Measurements from ENCODE around the gene TBC1D1. TPM values are rescaled to one million over a fixed set of nuclear protein-coding genes. Genes with fewer than 3 reads are reported as not detected.

TBC1D1 gene
- total RNA-seq, 1 donor from 2014 or later: 56.5 TPM

DNA sequence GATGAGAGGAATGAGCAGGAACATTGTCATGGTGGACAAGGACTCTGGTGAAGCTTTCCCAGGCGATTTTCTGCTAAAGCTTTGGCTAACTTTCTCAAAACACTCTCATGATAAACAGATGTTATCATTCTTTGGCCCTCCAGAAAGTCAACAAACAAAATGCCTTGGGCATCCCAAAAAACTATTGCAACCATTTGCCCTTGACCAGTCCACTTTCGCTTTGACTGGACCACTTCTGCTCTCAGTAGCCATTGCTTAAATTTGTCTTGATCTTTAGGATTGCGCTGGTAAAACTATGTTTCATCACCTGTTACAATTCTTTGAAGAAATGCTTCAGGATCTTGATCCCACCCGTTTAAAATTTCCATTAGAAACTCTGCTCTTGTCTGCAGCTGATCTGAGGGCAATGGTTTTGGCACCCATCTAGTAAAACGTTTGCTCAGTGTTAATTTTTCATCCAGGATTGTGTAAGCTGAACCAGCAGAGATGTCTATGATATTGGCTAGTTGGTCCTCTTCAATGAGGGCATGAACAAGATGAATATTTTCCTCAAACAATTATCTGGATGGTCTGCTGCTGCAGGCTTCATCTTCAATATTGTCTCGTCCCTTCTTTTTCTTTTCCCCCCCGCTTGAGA, 14.8 kb downstream of the TBC1D1 start:
- Histone ChIP-seq H3K9me3 (no peaks in the 10 kb centered on the region), H3K27ac (no peak overlapping the region), H3K27me3 (ENCODE audit: low read depth) (no peaks in the 10 kb centered on the region), H3K4me3 (no peak overlapping the region), H3K4me1 (no peaks in the 10 kb centered on the region), H3K36me3 (no peaks in the 10 kb centered on the region)
- ATAC-seq: no peak
- no peak for DNase-seq
- no peak for TF ChIP-seq CTCF (IDR thresholded peaks at IDR 0.05)
- intact Hi-C loops (cut with DNase I): no loop called here

- no peaks in the 10 kb centered on the region for H3K9me3 ChIP-seq
- no peaks in the 10 kb centered on the region for H3K4me1 ChIP-seq
- no peaks in the 10 kb centered on the region for H3K36me3 ChIP-seq
- no peaks in the 10 kb centered on the region for H3K27me3 ChIP-seq (ENCODE audit: low read depth)
- intact Hi-C loops (cut with DNase I): no loop called here
- DNase-seq (peak; percentile 56), ATAC-seq (peak; percentile 68 to 80)
- H3K27ac ChIP-seq: no peak overlapping the region
- H3K4me3 ChIP-seq: no peak overlapping the region
- TF ChIP-seq CTCF (IDR thresholded peaks at IDR 0.05): no peak
These were observed 17.8 kb downstream of the TBC1D1 start for GRCh38 chr4:37908488-37909331.

DNA sequence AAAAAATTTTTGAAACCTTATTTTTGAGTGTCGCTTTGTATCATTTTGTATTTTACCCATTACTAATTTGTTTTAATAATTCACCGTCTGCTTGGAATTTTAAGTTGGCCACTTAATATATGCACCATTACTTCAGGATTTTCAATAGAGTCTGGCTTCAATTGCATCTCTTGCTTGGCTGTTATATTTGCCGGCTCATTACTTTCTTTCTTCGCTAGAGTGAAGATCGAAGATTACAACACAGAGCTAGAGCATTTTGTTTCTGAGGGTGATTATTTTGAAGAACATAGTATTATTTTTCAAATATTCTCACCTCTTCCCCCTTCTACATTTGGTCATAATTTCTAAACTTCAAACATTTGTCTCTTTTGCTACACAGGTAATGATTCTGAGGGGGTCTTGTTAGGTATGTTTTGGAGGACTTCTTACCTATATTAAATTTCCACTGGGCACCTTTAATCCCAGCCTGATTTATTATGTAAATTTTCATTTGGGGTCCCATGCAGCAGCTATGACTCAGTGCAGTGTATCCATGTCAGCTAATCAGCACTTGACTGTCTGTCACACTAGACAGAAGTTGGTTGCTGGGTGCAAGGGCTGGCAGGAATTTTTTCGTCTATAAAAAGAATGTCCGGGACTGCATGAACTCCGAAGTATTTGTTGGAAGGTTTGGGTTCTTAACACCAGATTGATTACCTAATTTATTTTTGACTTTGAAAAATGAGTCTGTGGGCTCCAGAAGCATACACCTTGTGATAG, 18.6 kb downstream of the TBC1D1 start:
- H3K36me3 ChIP-seq: no peaks in the 10 kb centered on the region
- no peaks in the 10 kb centered on the region for H3K4me1 ChIP-seq
- no peak for TF ChIP-seq CTCF (IDR thresholded peaks at IDR 0.05)
- no peaks in the 10 kb centered on the region for H3K27me3 ChIP-seq (ENCODE audit: low read depth)
- no peaks in the 10 kb centered on the region for H3K9me3 ChIP-seq
- intact Hi-C loops (cut with DNase I): no loop called here
- H3K4me3 ChIP-seq: no peak overlapping the region
- no peak overlapping the region for H3K27ac ChIP-seq
- ATAC-seq (no peak), DNase-seq (no peak)

DNA sequence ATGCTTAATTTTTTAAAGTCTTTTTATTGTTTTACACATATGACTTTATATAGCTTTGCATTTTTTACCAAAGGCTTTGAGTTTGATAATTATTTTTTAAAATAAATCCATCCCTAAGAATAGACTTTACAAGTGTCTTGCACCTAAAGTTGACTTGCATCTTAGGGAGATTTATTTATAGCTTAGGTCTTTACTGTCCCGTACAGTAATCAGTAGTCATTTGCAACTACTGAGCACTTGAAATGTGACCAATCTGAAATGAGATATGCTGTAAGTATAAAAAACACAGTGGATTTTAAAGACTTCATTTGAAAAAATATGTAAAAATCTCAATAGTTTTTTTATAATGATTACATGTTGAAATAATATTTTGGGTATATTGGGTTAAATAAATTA, 19.2 kb downstream of the TBC1D1 start:
- no peak for ATAC-seq
- Histone ChIP-seq H3K27me3 (ENCODE audit: low read depth) (no peaks in the 10 kb centered on the region), H3K4me1 (no peaks in the 10 kb centered on the region), H3K36me3 (no peaks in the 10 kb centered on the region), H3K9me3 (no peaks in the 10 kb centered on the region), H3K27ac (no peak overlapping the region), H3K4me3 (no peak overlapping the region)
- intact Hi-C loops (cut with DNase I): no loop called here
- DNase-seq: no peak
- no peak for TF ChIP-seq CTCF (IDR thresholded peaks at IDR 0.05)

DNA sequence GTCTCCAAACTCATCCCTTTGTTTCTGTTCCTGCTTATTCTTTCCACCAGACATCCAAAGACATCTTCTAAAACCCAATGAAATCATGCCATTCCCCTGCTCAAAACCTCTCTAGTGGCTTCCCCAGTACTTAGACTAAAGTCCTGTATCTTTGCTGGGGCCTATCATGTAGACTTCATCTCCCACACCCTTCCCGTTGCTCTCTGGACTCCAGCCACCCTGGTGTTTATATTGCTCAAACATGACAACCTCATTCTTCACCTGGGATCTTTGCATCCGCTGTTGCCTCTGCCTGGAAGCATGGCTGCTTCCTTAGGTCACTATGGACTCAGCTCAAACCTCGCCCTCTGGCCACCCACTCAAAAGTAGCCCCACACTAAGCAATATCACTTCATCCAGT, 23.7 kb downstream of the TBC1D1 start:
- no peak for TF ChIP-seq CTCF (IDR thresholded peaks at IDR 0.05)
- intact Hi-C loops (cut with DNase I): no loop called here
- no peak overlapping the region for H3K27ac ChIP-seq

More for the DNA sequence above, 23.7 kb downstream of the TBC1D1 start:
- Histone ChIP-seq H3K4me3 (no peak overlapping the region), H3K4me1 (no peaks in the 10 kb centered on the region), H3K9me3 (no peaks in the 10 kb centered on the region), H3K27me3 (ENCODE audit: low read depth) (no peaks in the 10 kb centered on the region), H3K36me3 (no peaks in the 10 kb centered on the region)
- DNase-seq (no peak), ATAC-seq (no peak)

Measured in lower lobe of right lung (tissue), 2 donors.